HG03103 (cell line): ENCODE data around the gene PHF14.
"Not testable (repeated sequence)": the region's sequence is repeated elsewhere in the genome, so short reads cannot be mapped to it uniquely, and the experiment has no call there.

Source experiments
- ATAC-seq: cut with Tn5 transposase; IDR thresholded peaks from one replicate; pipeline ENCODE4 v1.9.1; 2021; ENCODE audit warnings: low read depth; ENCODE audit not compliant: unreplicated experiment

PHF14 gene

DNA sequence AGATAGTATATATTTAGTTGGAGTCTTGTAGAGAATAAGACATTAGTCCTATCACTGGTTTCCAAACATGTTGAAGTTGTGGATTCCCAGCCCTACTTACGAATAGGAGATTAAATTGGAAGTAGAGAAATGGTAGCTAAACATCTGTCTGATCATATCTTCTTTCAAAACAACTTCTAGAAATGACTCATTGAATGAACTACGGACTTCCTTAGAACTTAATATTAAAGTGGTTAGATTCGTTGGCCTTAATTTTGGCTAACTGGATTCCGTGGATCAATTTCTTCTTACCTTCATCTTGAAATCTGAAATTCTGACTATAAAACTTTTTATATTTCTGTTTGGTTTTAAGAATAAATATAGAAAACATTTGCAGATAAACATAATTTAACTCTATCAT, 3.4 kb downstream of the PHF14 start:
- ATAC-seq = no peak

GRCh38 chr7:10981317-10981716, 7.6 kb downstream of the PHF14 start:
- no peak for ATAC-seq

GRCh38 chr7:10990748-10991147, 17.1 kb downstream of the PHF14 start:
- ATAC-seq = not testable (repeated sequence)

GRCh38 chr7:10995482-10996166, 22.0 kb downstream of the PHF14 start:
- ATAC-seq = not testable (repeated sequence)

DNA sequence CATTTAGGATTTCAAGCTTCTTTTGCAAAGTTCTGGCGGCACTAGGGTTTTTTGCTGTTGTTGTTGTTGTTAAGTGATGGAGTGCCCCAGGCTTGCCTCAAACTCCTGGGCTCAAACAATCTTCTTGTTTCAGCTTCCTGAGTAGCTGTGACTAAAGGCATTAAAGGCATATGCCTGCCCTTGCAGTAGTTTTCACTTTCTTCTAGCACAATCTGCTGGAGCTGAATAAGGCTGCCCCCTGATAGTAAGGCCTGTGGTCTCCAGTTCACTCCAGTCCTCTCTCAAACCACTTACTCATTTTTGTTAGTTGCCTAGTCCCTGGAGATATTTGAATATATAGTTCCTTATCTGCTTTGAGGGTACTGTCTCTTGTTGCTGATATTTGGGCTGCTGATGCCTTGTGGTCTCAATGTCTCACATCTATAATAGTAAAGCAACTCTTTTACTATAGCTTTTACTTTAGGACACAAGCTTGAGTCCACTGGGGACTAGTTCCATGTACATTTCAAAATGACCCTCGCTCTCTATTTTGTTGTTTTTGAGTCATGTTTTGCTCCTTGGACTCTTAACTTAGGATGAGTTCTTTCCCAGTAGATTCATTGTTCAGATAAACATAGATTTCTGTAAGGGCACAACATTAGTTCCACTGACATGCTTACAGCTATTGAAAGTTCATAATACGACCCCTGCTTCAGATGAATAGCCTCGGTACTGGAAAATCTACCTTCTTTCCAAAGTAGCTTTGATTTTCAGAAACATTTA, 25.5 kb downstream of the PHF14 start:
- ATAC-seq = no peak

DNA sequence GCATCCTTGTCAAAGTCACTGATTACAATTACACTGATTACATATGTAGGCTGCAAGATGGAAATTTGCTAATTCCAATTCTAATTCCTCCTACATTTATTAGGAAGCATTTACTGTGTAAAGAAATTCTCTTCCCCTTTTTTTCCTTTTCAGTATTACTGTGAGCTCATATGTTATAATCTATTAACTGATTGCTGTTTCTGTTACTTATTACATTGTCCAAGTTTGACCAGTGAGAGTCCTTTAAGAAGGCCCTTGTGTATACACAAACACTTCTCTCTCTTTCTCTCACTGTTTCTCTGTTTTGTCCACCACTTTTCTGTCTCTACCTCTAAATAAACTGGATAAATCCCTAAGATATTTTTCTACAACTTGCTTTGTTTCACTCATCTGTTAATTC, 31.5 kb downstream of the PHF14 start:
- ATAC-seq = no peak

GRCh38 chr7:11006291-11006690, 32.6 kb downstream of the PHF14 start:
- ATAC-seq = no peak

DNA sequence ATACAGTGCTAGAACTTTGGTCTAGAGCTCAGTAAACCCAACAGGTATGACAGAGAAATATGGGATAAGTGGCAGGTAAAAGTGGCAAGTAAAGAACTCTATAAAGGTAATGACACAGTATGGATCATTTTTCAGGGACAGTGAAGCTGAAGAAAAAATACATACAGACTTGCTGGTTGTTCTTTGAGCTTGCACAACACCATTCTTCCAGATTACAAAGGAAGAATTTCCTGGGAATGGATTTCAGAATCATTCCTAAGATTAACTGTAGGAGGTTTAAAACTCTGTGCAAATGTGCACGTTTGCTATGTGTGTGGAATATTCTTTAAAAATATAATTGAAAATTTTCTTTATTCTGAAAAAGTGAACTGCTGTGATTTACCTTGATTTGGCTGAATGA, 36.0 kb downstream of the PHF14 start:
- no peak for ATAC-seq

DNA sequence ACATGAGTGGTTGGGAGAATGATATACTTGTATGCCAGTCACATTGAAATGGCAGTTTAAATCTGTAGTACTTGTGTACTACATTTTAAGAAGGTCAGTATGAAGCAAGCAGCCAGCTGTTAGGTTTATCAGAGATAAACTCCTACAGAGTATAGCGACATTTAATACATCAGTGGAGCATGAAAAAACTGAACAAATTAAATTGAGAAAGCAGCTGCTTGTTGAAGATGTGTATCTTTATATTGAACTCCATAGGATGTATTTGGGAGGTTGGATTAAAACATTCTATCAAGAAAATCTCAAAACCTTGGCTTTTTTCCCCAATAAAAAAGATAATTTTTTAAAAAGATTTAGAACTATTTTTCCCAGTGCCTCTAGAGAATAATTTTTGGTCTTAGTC, 47.8 kb downstream of the PHF14 start:
- no peak for ATAC-seq

DNA sequence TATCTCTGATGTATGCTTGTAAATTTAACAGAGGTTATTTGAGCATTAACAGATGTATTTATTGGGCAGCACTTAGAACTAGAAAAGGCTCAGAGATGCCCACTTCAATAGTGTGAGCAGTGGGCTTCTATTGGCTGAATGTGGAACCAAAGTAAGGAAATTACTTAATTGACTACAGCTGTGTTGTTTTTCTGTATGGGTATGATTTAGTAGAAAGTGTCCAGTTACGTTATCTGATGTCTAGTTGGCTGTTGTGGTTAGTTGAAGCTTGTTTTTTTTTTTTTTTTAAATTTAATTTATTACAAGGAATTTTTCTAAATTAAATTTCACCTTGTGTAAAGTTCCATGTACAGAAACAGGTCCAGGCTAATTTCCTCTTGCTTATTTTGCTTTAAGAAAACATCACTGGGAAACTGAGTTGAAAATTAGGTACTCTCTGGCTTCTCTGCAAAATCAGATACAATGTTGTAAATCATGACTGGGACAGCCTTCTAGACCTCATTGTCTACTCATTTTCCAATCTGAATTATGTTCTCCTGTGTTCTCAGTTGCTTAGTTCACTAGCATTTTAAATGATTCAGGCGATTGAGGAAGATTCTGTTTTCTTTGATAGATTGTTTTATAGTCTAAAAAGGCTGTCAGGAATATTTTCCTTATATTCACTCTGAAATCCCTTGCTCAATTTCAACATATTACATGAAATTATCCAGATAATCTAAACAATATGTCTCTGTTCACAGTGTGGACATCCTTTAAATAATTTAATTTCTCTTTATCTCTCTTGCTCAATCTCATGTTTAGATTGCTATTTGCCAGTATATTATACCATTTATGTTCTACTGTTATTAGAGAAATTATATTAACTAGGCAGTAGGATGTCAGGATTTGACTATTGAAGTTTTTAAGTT, 53.0 kb downstream of the PHF14 start:
- ATAC-seq = no peak

GRCh38 chr7:11035661-11036060, 62.0 kb downstream of the PHF14 start:
- no peak for ATAC-seq

DNA sequence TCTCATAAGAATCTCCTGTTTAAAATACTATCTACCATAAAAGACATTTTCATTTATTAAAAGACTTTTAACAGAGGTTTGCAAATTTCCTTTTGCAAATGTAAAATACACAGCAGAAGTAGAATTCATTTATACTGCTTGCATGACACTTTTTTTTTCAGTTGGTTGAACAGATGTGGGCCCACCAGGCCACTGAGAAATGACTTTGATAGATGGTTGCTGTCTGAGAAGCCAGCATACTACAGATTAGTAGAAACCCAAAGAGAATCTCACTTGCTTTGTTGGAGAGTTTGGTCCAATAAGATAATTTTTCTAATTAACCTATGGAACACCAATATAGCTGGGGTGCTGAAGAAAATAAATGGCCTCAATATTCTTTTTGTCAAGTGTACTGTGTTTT, 66.3 kb downstream of the PHF14 start:
- no peak for ATAC-seq

- ATAC-seq = no peak
Measured at GRCh38 chr7:11054033-11054432, 80.4 kb downstream of the PHF14 start.

- ATAC-seq = no peak
Measured at GRCh38 chr7:11060893-11061292, 87.2 kb downstream of the PHF14 start.

- ATAC-seq = no peak
Measured at GRCh38 chr7:11062110-11062509, 88.4 kb downstream of the PHF14 start.

DNA sequence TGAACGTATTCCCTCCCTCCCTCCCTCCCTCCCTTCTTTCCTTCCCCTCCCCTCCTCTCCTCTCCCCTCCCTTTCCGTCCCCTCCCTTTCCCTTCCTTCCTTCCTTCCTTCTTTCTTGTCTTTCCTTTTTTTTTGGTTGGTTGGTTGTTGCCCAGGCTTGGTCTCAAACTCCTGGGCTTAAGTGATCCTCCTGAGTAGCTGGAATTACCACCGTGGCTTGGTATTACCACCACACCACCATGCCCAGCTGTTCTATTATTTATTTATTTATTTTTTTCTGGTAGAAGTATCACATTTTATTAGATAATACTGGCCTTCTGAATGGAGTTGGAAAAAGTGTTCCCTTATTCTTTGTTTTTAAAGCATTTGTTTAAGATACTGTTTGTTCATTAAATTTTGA, 95.9 kb downstream of the PHF14 start:
- ATAC-seq = no peak

GRCh38 chr7:11077816-11078215, 104.1 kb downstream of the PHF14 start:
- ATAC-seq = no peak

DNA sequence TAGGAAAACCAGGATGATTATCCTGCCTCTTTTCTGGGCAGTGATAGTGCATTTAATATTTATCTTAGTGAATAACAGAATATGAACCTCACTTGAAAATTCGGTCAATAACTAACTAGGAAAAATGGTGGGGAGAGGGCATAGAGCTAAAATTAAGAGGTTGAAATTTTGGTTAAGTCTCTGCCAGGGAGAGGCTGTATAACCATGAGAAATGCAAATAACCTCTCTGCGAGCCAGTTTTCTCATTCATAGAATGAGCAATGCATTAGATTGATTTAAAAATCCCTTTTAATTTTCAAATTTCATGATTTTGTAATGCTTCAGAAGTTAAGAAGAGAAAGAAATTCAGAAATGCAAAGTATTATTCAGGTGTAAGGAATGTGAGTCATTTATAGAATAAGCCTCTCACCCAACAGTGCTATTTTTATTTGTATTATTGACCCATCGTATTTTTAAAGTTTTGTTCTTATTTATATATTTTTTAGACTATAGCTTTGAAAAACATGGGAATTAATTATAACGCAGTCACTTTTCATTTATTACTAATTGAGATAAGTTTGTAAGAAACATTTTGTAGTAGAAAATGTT, 104.7 kb downstream of the PHF14 start:
- ATAC-seq = no peak

DNA sequence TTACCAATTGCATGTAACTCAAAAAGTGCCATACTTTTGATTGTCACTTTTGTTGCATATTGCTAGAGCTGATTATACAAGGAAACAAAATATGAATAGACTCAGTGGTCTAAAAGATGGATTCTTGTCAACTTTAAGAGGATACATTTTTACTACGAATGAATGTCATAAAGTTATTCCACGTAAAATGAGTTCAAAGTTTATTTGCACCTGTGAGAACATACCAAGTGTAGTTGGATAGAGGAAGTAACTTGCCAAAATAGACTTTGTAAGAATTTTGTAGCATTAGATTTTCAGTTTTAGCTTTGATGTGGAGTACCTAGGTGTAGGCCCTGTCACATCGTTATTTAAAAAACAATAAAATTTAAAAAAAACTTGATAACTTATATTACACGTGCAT, 106.2 kb downstream of the PHF14 start:
- no peak for ATAC-seq

- ATAC-seq = no peak
Measured at GRCh38 chr7:11082121-11082520, 108.4 kb downstream of the PHF14 start.
